CD14-positive monocyte (primary cell): ENCODE measurements around the gene FIBCD1. TPM values are rescaled to one million over a fixed set of nuclear protein-coding genes. Genes with fewer than 3 reads are reported as not detected.

ENCODE experiments used
- DNase-seq, 3 donors: peaks; one replicate each; pipeline ENCODE4 v3.0.0-alpha.2; 2011 to 2022
- H2AFZ ChIP-seq: 2 replicates; pipeline ENCODE4 v1.6.0; 2012; ENCODE audit warnings: mild to moderate bottlenecking, low read depth, low read length, inconsistent platforms; ENCODE audit not compliant: insufficient read depth, poor library complexity, severe bottlenecking
- H3K27ac ChIP-seq, 2 donors: 1 replicate in 1 of 2; 2 replicates in 1 of 2; pipeline ENCODE4 v1.5.1; 2012 to 2013; ENCODE audit warnings: low read length in 2 of 2, control low read depth in 1 of 2, inconsistent platforms in 1 of 2, low read depth in 1 of 2, mild to moderate bottlenecking in 1 of 2
- H3K27me3 ChIP-seq, 2 donors: one replicate each; pipeline versions ENCODE4 v1.6.0 to v1.6.1; 2011 to 2013; ENCODE audit warnings: low read length in 2 of 2; ENCODE audit not compliant: control insufficient read depth in 2 of 2, insufficient read depth in 2 of 2
- H3K36me3 ChIP-seq, 2 donors: replicated peaks in 1 of 2; 1 replicate in 1 of 2; 2 replicates in 1 of 2; pipeline versions ENCODE4 v1.5.1 to v1.6.1; 2012 to 2013; ENCODE audit warnings: low read length in 2 of 2, control low read depth in 1 of 2, inconsistent platforms in 1 of 2, mild to moderate bottlenecking in 1 of 2; ENCODE audit not compliant: insufficient read depth in 2 of 2, control insufficient read depth in 1 of 2
- H3K4me1 ChIP-seq, 2 donors: 1 replicate in 1 of 2; 2 replicates in 1 of 2; pipeline versions ENCODE4 v1.5.1 to v1.6.1; 2012 to 2013; ENCODE audit warnings: low read length in 2 of 2, control low read depth in 1 of 2, inconsistent platforms in 1 of 2, mild to moderate bottlenecking in 1 of 2, moderate library complexity in 1 of 2; ENCODE audit not compliant: insufficient read depth in 2 of 2, control insufficient read depth in 1 of 2
- H3K4me2 ChIP-seq: replicated peaks from 2 replicates; pipeline ENCODE3; 2012; ENCODE audit warnings: low read length, moderate library complexity, mild to moderate bottlenecking; ENCODE audit not compliant: poor library complexity, severe bottlenecking; ENCODE audit errors: extremely low read depth
- H3K4me3 ChIP-seq, 3 experiments: fragments of 200-600 bp in 1 of 3; sonication (generic) in 1 of 3; replicated peaks in 1 of 3; 1 replicate in 2 of 3; 2 replicates in 1 of 3; pipeline ENCODE4 v1.5.1; 2011 to 2013; ENCODE audit warnings: low read length in 3 of 3, mild to moderate bottlenecking in 3 of 3, control low read depth in 2 of 3, low read depth in 2 of 3, inconsistent platforms in 1 of 3, moderate library complexity in 1 of 3
- H3K79me2 ChIP-seq: 2 replicates; pipeline ENCODE4 v1.6.0; 2012; ENCODE audit warnings: mild to moderate bottlenecking, control low read depth, inconsistent platforms, low read length, moderate library complexity; ENCODE audit not compliant: insufficient read depth
- H3K9ac ChIP-seq: 2 replicates; pipeline ENCODE4 v1.6.0; 2017; ENCODE audit warnings: low read length, mild to moderate bottlenecking; ENCODE audit not compliant: insufficient read depth, poor library complexity, severe bottlenecking
- H3K9me3 ChIP-seq, 2 donors: replicated peaks in 1 of 2; 1 replicate in 1 of 2; 2 replicates in 1 of 2; pipeline versions ENCODE4 v1.5.1 to v1.6.1; 2012 to 2013; ENCODE audit warnings: low read length in 2 of 2, control low read depth in 1 of 2; ENCODE audit not compliant: control insufficient read depth in 1 of 2, insufficient read depth in 1 of 2
- H4K20me1 ChIP-seq: 2 replicates; pipeline ENCODE4 v1.6.0; 2012; ENCODE audit warnings: mild to moderate bottlenecking, low read length, control low read depth, moderate library complexity; ENCODE audit not compliant: insufficient read depth
- H3K27ac Mint-ChIP-seq, 7 donors: one replicate each; pipeline ENCODE4 v1.8.0; 2020; ENCODE audit warnings: mild to moderate bottlenecking in 7 of 7, mixed read lengths in 7 of 7, moderate library complexity in 6 of 7, inconsistent platforms in 2 of 7
- H3K27me3 Mint-ChIP-seq, 3 donors: one replicate each; pipeline ENCODE4 v1.8.0; 2021 to 2022; ENCODE audit warnings: low read depth in 3 of 3, mild to moderate bottlenecking in 3 of 3, mixed read lengths in 3 of 3, moderate library complexity in 3 of 3, inconsistent platforms in 1 of 3
- H3K36me3 Mint-ChIP-seq, 2 donors: one replicate each; pipeline ENCODE4 v1.8.0; 2020; ENCODE audit warnings: mixed read lengths in 2 of 2, inconsistent platforms in 1 of 2, mild to moderate bottlenecking in 1 of 2
- H3K4me1 Mint-ChIP-seq: one replicate; pipeline ENCODE4 v1.8.0; 2020; ENCODE audit warnings: mild to moderate bottlenecking, mixed read lengths
- H3K4me3 Mint-ChIP-seq, 2 donors: one replicate each; pipeline ENCODE4 v1.8.0; 2020; ENCODE audit warnings: mild to moderate bottlenecking in 2 of 2, mixed read lengths in 2 of 2, moderate library complexity in 1 of 2
- H3K9me3 Mint-ChIP-seq, 7 donors: one replicate each; pipeline ENCODE4 v1.8.0; 2020 to 2022; ENCODE audit warnings: mixed read lengths in 7 of 7, mild to moderate bottlenecking in 6 of 7, moderate library complexity in 6 of 7, inconsistent platforms in 2 of 7
- WGBS: methylation state at CpG from one replicate; pipeline ENCODE4 v1.1.5; 2013; ENCODE audit warnings: missing lambda C conversion rate; ENCODE audit not compliant: insufficient coverage; 5-methylcytosine and 5-hydroxymethylcytosine counted together
- intact Hi-C, 2 donors: fragments of 100-400 bp; cut with micrococcal nuclease; formaldehyde crosslinking; loops; one replicate each; pipeline versions ENCODE4 v1.15.0 to v1.15.1; 2023
- polyA plus RNA-seq, 3 donors: library from polyadenylated mRNA; depleted of rRNA in 1 of 3; unstranded in 2 of 3; stranded (reverse) in 1 of 3; fragments of 300-500 nt in 2 of 3; fragments of >200 nt in 1 of 3; fragmentation: Illumina TruSeq in 2 of 3; gene quantifications; 1 replicate in 2 of 3; 2 replicates in 1 of 3; pipeline ENCODE4 v1.2.3, GENCODE V29; 2012 to 2021
- TF ChIP-seq, protein P1 (sequence below): fragments of 200-600 bp; IDR thresholded peaks from one replicate; pipeline ENCODE4 v1.8.0; 2022; ENCODE audit warnings: antibody characterized with exemption, mild to moderate bottlenecking

The FIBCD1 gene
- polyA plus RNA-seq, 3 donors = not detected

DNA sequence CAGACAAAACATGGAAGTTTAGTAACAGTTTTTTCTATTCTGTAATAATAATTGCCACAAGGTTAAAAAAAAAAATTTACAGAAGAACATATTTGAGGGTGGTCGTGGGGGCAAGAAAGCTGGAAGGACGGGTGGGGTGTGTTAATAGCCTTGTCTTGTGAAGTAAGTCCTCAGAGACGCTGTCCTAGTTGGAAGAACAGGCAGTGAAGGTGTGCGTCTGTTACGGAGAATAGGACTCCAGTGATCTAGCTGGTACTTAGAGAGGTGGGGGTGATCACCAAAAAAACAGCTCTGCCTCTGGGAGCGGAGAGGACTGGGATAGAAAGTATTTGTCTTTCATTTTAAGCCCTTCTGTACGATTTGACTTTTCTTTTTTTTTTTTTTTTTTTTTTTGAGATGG is 86.2 kb downstream of the FIBCD1 start:
- H3K27me3 ChIP-seq = no peaks in the 10 kb centered on the region
- H3K4me2 ChIP-seq = no peak overlapping the region
- intact Hi-C loops = no loop called here
- H3K4me3 ChIP-seq = no peak overlapping the region
- H3K79me2 ChIP-seq = peaks cover 33% of the 10 kb centered on the region
- Mint-ChIP-seq H3K27me3 (peaks cover 0 to 2% (median 0%) of the 10 kb centered on the region in 3 donors), H3K27ac (no peak overlapping the region), H3K4me1 (peaks cover 2% of the 10 kb centered on the region), H3K4me3 (no peak overlapping the region), H3K9me3 (no peaks in the 10 kb centered on the region), H3K36me3 (peaks cover 35% of the 10 kb centered on the region in 2 donors)
- no peaks in the 10 kb centered on the region for H3K9me3 ChIP-seq
- H3K27ac ChIP-seq = no peak overlapping the region
- 82% methylated on average over 5 of the region's 7 CpGs for WGBS
- no peak for DNase-seq
- H3K36me3 ChIP-seq = peaks cover 23 to 41% of the 10 kb centered on the region in 2 donors
- no peaks in the 10 kb centered on the region for H3K4me1 ChIP-seq
- H4K20me1 ChIP-seq = peaks cover 1% of the 10 kb centered on the region
- no peak overlapping the region for H2AFZ ChIP-seq
- TF ChIP-seq, protein P1, sequence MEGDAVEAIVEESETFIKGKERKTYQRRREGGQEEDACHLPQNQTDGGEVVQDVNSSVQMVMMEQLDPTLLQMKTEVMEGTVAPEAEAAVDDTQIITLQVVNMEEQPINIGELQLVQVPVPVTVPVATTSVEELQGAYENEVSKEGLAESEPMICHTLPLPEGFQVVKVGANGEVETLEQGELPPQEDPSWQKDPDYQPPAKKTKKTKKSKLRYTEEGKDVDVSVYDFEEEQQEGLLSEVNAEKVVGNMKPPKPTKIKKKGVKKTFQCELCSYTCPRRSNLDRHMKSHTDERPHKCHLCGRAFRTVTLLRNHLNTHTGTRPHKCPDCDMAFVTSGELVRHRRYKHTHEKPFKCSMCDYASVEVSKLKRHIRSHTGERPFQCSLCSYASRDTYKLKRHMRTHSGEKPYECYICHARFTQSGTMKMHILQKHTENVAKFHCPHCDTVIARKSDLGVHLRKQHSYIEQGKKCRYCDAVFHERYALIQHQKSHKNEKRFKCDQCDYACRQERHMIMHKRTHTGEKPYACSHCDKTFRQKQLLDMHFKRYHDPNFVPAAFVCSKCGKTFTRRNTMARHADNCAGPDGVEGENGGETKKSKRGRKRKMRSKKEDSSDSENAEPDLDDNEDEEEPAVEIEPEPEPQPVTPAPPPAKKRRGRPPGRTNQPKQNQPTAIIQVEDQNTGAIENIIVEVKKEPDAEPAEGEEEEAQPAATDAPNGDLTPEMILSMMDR = no peak
- H3K9ac ChIP-seq = no peak overlapping the region

Other genes with a start within 250 kb of the FIBCD1 start
- 10 to 100 TPM; 10.2 to 15.8 (median 11.2) TPM for gene EXOSC2, start 245.5 kb downstream of the FIBCD1 start, polyA plus RNA-seq
- 10 to 100 TPM in 1 of 3 donors, 1 to 10 TPM in 2; 4.5 to 14.5 (median 8.0) TPM for gene ABL1, start 104.0 kb downstream of the FIBCD1 start, polyA plus RNA-seq
- under 1 TPM; 0.18 to 0.60 (median 0.21) TPM for gene QRFP, start 42.4 kb downstream of the FIBCD1 start, polyA plus RNA-seq
- gene LAMC3, start 69.9 kb upstream of the FIBCD1 start, polyA plus RNA-seq = under 1 TPM in 1 of 3 donors, not detected in 2; 0.19 TPM
- gene AIF1L, start 157.3 kb upstream of the FIBCD1 start, polyA plus RNA-seq = not detected
- 100 to 1,000 TPM in 2 of 3 donors, 10 to 100 TPM in 1; 94.9 to 329 (median 214) TPM for gene NUP214, start 186.3 kb upstream of the FIBCD1 start, polyA plus RNA-seq